Measurements from ENCODE around the gene CCDC57. TPM values are rescaled to one million over a fixed set of nuclear protein-coding genes. Genes with fewer than 3 reads are reported as not detected.

Gene CCDC57
- total RNA-seq, 1 donor from 2014 or later, result 79.0 TPM

- peak overlapping the region; percentile 18 for H3K27ac Mint-ChIP-seq
- H3K36me3 Mint-ChIP-seq (ENCODE audit: insufficient read depth), result peaks cover 2% of the 10 kb centered on the region
- peaks cover 5% of the 10 kb centered on the region for H3K27me3 Mint-ChIP-seq
- H3K9me3 Mint-ChIP-seq (ENCODE audit: low read depth), result no peaks in the 10 kb centered on the region
- no peak for TF ChIP-seq CTCF (IDR thresholded peaks at IDR 0.05; ENCODE audit: unreplicated experiment)
- no peak for DNase-seq (ENCODE audit: low spot score, unreplicated experiment)
- H3K4me3 Mint-ChIP-seq (ENCODE audit: low read depth), result no peak overlapping the region
- H3K4me1 Mint-ChIP-seq (ENCODE audit: low read depth), result peaks cover 10% of the 10 kb centered on the region
Measured at GRCh38 chr17:82234211-82235055, 21.8 kb upstream of the CCDC57 start.

- H3K4me1 Mint-ChIP-seq (ENCODE audit: low read depth), result peaks cover 8% of the 10 kb centered on the region
Measured at GRCh38 chr17:82232876-82233785, 20.5 kb upstream of the CCDC57 start.

GRCh38 chr17:82232322-82232820 lies 19.7 kb upstream of the CCDC57 start:
- Mint-ChIP-seq H3K4me3 (ENCODE audit: low read depth) (no peak overlapping the region), H3K36me3 (ENCODE audit: insufficient read depth) (no peaks in the 10 kb centered on the region), H3K4me1 (ENCODE audit: low read depth) (peaks cover 8% of the 10 kb centered on the region), H3K9me3 (ENCODE audit: low read depth) (no peaks in the 10 kb centered on the region), H3K27me3 (peaks cover 7% of the 10 kb centered on the region), H3K27ac (peak overlapping the region; percentile 41)
- TF ChIP-seq CTCF (IDR thresholded peaks at IDR 0.05; ENCODE audit: unreplicated experiment), result no peak
- DNase-seq (ENCODE audit: low spot score, unreplicated experiment), result no peak

More at GRCh38 chr17:82232876-82233785, 20.5 kb upstream of the CCDC57 start:
- peaks cover 2% of the 10 kb centered on the region for H3K36me3 Mint-ChIP-seq (ENCODE audit: insufficient read depth)
- H3K4me3 Mint-ChIP-seq (ENCODE audit: low read depth), result no peak overlapping the region
- DNase-seq (ENCODE audit: low spot score, unreplicated experiment), result no peak
- peaks cover 5% of the 10 kb centered on the region for H3K27me3 Mint-ChIP-seq
- TF ChIP-seq CTCF (IDR thresholded peaks at IDR 0.05; ENCODE audit: unreplicated experiment), result no peak
- H3K9me3 Mint-ChIP-seq (ENCODE audit: low read depth), result no peaks in the 10 kb centered on the region
- no peak overlapping the region for H3K27ac Mint-ChIP-seq

GRCh38 chr17:82231562-82232321 lies 19.1 kb upstream of the CCDC57 start:
- Mint-ChIP-seq H3K4me3 (ENCODE audit: low read depth) (no peak overlapping the region), H3K4me1 (ENCODE audit: low read depth) (peaks cover 8% of the 10 kb centered on the region)

More at GRCh38 chr17:82231562-82232321, 19.1 kb upstream of the CCDC57 start:
- peak overlapping the region; percentile 41 for H3K27ac Mint-ChIP-seq
- no peaks in the 10 kb centered on the region for H3K9me3 Mint-ChIP-seq (ENCODE audit: low read depth)
- H3K27me3 Mint-ChIP-seq, result peaks cover 7% of the 10 kb centered on the region
- DNase-seq (ENCODE audit: low spot score, unreplicated experiment), result peak; percentile 27
- H3K36me3 Mint-ChIP-seq (ENCODE audit: insufficient read depth), result no peaks in the 10 kb centered on the region
- TF ChIP-seq CTCF (IDR thresholded peaks at IDR 0.05; ENCODE audit: unreplicated experiment), result no peak

Measured in progenitor cell of endocrine pancreas (in vitro differentiated cells).